Type B pancreatic cell (in vitro differentiated cells): ENCODE measurements around the gene OR2W3. TPM values are rescaled to one million over a fixed set of nuclear protein-coding genes. Genes with fewer than 3 reads are reported as not detected.
A peak's percentile ranks its signal among the peaks of the same experiment; 100 is the strongest.

Source experiments
- DNase-seq: peaks from one replicate; pipeline ENCODE4 v3.0.0; 2021; ENCODE audit warnings: mixed read lengths; ENCODE audit not compliant: unreplicated experiment; ENCODE audit errors: extremely low spot score
- H3K27ac Mint-ChIP-seq: 2 replicates; pipeline ENCODE4 v1.8.0; 2021; ENCODE audit warnings: mild to moderate bottlenecking, mixed read lengths
- H3K27me3 Mint-ChIP-seq: 2 replicates; pipeline ENCODE4 v1.8.0; 2021; ENCODE audit warnings: mixed read lengths
- H3K36me3 Mint-ChIP-seq: 2 replicates; pipeline ENCODE4 v1.8.0; 2021; ENCODE audit warnings: mixed read lengths
- H3K4me1 Mint-ChIP-seq: one replicate; pipeline ENCODE4 v1.8.0; 2021; ENCODE audit warnings: mixed read lengths; ENCODE audit not compliant: unreplicated experiment
- H3K4me3 Mint-ChIP-seq: 2 replicates; pipeline ENCODE4 v1.8.0; 2021; ENCODE audit warnings: mild to moderate bottlenecking, mixed read lengths
- H3K9me3 Mint-ChIP-seq: 2 replicates; pipeline ENCODE4 v1.8.0; 2021; ENCODE audit warnings: mixed read lengths
- CTCF ChIP-seq: fragments of 200-600 bp; sonication (generic); conservative IDR thresholded peaks from 2 replicates; pipeline ENCODE4 v1.5.0; 2021; ENCODE audit warnings: antibody characterized with exemption, mild to moderate bottlenecking
- total RNA-seq: library from RNA; stranded (reverse); gene quantifications from 2 replicates; pipeline ENCODE4 v1.2.1, GENCODE V29; 2021; ENCODE audit warnings: low replicate concordance

Gene OR2W3
- total RNA-seq, 1 donor from 2014 or later, result not detected

DNA sequence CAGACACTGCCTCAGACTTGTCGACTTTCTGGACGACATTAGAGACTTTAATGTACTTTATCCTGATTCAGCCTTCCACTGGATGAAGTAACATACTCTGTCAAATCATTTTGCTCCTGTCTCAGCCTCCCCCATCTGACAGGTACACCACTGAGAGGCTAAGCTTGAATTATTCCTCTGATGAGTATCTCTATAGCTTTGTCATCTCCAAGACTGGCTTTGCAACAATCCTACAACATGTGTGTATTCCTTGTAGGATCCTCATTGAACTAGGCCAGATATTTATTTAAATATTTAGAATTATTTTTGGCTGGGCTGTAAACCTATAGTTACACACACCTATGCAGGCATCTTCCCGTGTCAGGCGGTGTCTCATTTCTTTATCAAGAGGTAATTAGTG lies 39.5 kb upstream of the OR2W3 start:
- H3K36me3 Mint-ChIP-seq, result no peaks in the 10 kb centered on the region
- H3K9me3 Mint-ChIP-seq, result peaks cover 5% of the 10 kb centered on the region
- peaks cover 34% of the 10 kb centered on the region for H3K27me3 Mint-ChIP-seq
- peak overlapping the region; percentile 39 for H3K4me3 Mint-ChIP-seq
- DNase-seq, result no peak
- no peak for TF ChIP-seq CTCF
- H3K4me1 Mint-ChIP-seq, result no peaks in the 10 kb centered on the region
- no peak overlapping the region for H3K27ac Mint-ChIP-seq

- Mint-ChIP-seq H3K9me3 (peaks cover 5% of the 10 kb centered on the region), H3K27ac (no peak within 1 kb of the TSS), H3K27me3 (peaks cover 34% of the 10 kb centered on the region), H3K4me3 (peak within 1 kb of the TSS; percentile 75), H3K4me1 (no peaks in the 10 kb centered on the region), H3K36me3 (no peaks in the 10 kb centered on the region)
- DNase-seq, result no peak
- peak; percentile 63 for TF ChIP-seq CTCF
These were observed 38.1 kb upstream of the OR2W3 start, which contains the start of gene TRIM58 for GRCh38 chr1:247857069-247857984. Gene TRIM58 (plus strand): TSS chr1:247857187. CDS start chr1:247857247, 60 bp downstream.

DNA sequence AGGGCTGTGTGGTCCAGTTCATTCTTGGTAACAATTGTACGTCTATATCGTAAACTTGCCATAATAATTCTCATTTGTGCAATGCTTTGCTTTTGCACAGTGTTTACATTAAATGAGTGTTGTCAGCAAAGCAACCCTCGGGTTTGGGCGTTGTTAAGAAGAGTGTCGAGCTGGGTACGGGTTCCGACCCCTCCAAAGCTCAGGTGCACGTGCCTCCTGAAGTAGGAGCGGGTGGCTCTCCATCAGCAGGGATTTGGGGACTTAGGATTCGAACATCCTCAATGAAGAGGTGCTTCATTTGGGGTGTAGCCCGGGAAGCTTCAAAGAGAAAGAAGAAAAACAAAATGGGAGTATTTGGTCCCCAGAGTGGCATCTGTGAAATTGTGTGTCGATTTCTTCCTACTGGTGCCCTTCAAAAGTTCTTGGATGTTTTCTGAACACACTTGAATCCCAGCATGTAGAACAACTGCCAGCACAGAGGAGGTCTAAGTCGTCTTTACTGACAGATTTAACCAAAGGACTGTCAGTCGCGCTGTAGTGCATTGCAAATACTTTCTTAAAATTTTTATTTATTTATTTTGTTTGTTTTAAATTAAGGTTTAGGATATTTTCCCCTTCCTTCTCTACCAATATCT lies 37.3 kb upstream of the OR2W3 start:
- no peaks in the 10 kb centered on the region for H3K4me1 Mint-ChIP-seq
- peaks cover 5% of the 10 kb centered on the region for H3K9me3 Mint-ChIP-seq
- H3K27me3 Mint-ChIP-seq, result peaks cover 34% of the 10 kb centered on the region
- DNase-seq, result no peak
- H3K27ac Mint-ChIP-seq, result no peak overlapping the region
- peak overlapping the region; percentile 75 for H3K4me3 Mint-ChIP-seq
- H3K36me3 Mint-ChIP-seq, result no peaks in the 10 kb centered on the region
- no peak for TF ChIP-seq CTCF

DNA sequence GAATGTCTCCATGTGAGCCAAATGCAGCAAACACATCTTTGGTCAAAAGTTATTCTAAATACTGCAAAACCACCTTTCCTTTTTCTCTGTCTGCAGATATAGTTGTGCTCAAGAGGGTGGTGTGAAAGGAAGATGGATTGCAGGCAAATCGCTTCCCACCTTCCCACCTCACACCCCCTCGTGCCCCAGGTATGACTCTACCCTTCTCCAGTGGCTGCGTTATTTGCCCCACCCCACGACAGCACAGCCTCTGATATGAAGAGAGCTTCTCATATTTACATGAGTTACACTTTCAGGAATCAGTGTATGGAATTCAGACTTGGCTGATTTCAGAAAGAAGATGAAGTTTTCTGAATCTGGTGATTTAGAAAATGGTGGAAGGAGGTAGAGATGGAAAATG lies 32.6 kb upstream of the OR2W3 start:
- no peak for DNase-seq
- no peaks in the 10 kb centered on the region for H3K36me3 Mint-ChIP-seq
- H3K27ac Mint-ChIP-seq, result no peak overlapping the region
- H3K9me3 Mint-ChIP-seq, result no peaks in the 10 kb centered on the region
- peaks cover 9% of the 10 kb centered on the region for H3K27me3 Mint-ChIP-seq
- H3K4me1 Mint-ChIP-seq, result no peaks in the 10 kb centered on the region
- TF ChIP-seq CTCF, result no peak
- no peak overlapping the region for H3K4me3 Mint-ChIP-seq

- Mint-ChIP-seq H3K9me3 (peaks cover 3% of the 10 kb centered on the region), H3K27ac (no peak overlapping the region), H3K27me3 (no peaks in the 10 kb centered on the region), H3K4me1 (no peaks in the 10 kb centered on the region), H3K36me3 (no peaks in the 10 kb centered on the region), H3K4me3 (no peak overlapping the region)
- no peak for TF ChIP-seq CTCF
- no peak for DNase-seq
These were observed 30.7 kb upstream of the OR2W3 start for GRCh38 chr1:247864644-247865043.
